Smooth muscle cell (in vitro differentiated cells): Measurements from ENCODE around the gene GHRL. TPM values are rescaled to one million over a fixed set of nuclear protein-coding genes. Genes with fewer than 3 reads are reported as not detected.
A peak's percentile ranks its signal among the peaks of the same experiment; 100 is the strongest.

Experiments
- DNase-seq: peaks from one replicate; lab custom pipeline; 2025; ENCODE audit not compliant: unreplicated experiment; lab: John Stamatoyannopoulos, UW
- H2AFZ ChIP-seq: fragments of 200-600 bp; sonication (generic); 2 replicates; pipeline ENCODE4 v1.6.0; 2016; ENCODE audit warnings: antibody characterized with exemption, low read depth, mild to moderate bottlenecking
- H3F3A ChIP-seq: fragments of 200-600 bp; sonication (generic); 2 replicates; pipeline ENCODE4 v1.6.0; 2017; ENCODE audit warnings: antibody characterized with exemption, low read depth
- H3K27ac ChIP-seq: fragments of 200-600 bp; sonication (generic); 2 replicates; pipeline ENCODE4 v1.5.1; 2016; ENCODE audit warnings: low read depth, mild to moderate bottlenecking
- H3K27me3 ChIP-seq: fragments of 200-600 bp; sonication (generic); 2 replicates; pipeline ENCODE4 v1.6.1; 2016; ENCODE audit warnings: low read depth, mild to moderate bottlenecking
- H3K36me3 ChIP-seq: fragments of 200-600 bp; sonication (generic); 2 replicates; pipeline ENCODE4 v1.5.1; 2016; ENCODE audit warnings: low read depth
- H3K4me1 ChIP-seq: fragments of 200-600 bp; sonication (generic); 2 replicates; pipeline ENCODE4 v1.5.1; 2016; ENCODE audit warnings: low read depth
- H3K4me2 ChIP-seq: fragments of 200-600 bp; sonication (generic); 2 replicates; pipeline ENCODE4 v1.6.0; 2016; ENCODE audit warnings: mild to moderate bottlenecking
- H3K4me3 ChIP-seq: fragments of 200-600 bp; sonication (generic); 2 replicates; pipeline ENCODE4 v1.5.1; 2016; ENCODE audit warnings: mild to moderate bottlenecking
- H3K79me2 ChIP-seq: fragments of 200-600 bp; sonication (generic); 2 replicates; pipeline ENCODE4 v1.6.0; 2016; ENCODE audit warnings: low read depth, mild to moderate bottlenecking
- H3K9ac ChIP-seq: fragments of 200-600 bp; sonication (generic); 2 replicates; pipeline ENCODE4 v1.6.0; 2016; ENCODE audit warnings: low read depth
- H3K9me3 ChIP-seq: fragments of 200-600 bp; sonication (generic); replicated peaks from 2 replicates; pipeline ENCODE4 v1.5.1; 2016; ENCODE audit warnings: low read depth
- H4K20me1 ChIP-seq: fragments of 200-600 bp; sonication (generic); 2 replicates; pipeline ENCODE4 v1.6.0; 2016; ENCODE audit warnings: low read depth
- WGBS: methylation state at CpG from one replicate; pipeline ENCODE4 v1.1.7; 2016; ENCODE audit warnings: low lambda C conversion rate; 5-methylcytosine and 5-hydroxymethylcytosine counted together
- polyA plus RNA-seq: library from polyadenylated mRNA; unstranded; fragments of >200 nt; fragmentation: Nextera tagmentation; extraction: Ambion mirVana; gene quantifications from 2 replicates; pipeline ENCODE4 v1.2.1, GENCODE V29; 2016
- total RNA-seq: library from RNA; depleted of rRNA; stranded (reverse); fragments of >200 nt; gene quantifications from 2 replicates; pipeline ENCODE4 v1.2.3, GENCODE V29; 2014
- TF ChIP-seq, protein P1 (sequence below): fragments of 200-600 bp; sonication (generic); IDR thresholded peaks from 2 replicates; pipeline ENCODE4 v1.5.1; 2017; ENCODE audit warnings: borderline replicate concordance, mild to moderate bottlenecking, antibody characterized with exemption; ENCODE audit not compliant: insufficient read depth, poor library complexity, severe bottlenecking

GHRL gene
- total and polyA plus RNA-seq, 2 experiments from 2014 or later: 0.45 TPM; not detected in 1

DNA sequence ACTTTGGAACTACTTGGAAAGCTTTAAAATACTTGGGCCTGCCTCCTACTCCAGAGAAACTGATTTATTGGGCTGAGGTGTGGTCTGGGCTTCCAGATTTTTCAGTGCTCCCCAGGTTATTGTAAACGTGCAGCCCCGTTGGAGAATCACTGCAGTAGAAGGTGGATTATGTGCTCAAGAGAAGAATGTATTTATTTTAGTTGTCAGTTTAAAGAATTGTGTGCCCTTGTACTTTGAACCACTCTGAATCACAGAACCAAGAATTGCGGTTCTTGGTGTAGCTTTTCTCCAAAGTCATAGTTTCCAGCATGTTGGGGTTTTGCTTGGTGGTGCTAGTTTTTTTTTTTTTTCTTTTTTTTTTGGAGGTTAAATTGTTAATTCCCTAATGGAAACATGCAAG, 42.9 kb downstream of the GHRL start:
- H4K20me1 ChIP-seq: peaks cover 47% of the 10 kb centered on the region
- H3K4me3 ChIP-seq: peak overlapping the region; percentile 60
- H3F3A ChIP-seq: peaks cover 9% of the 10 kb centered on the region
- H3K9me3 ChIP-seq: no peaks in the 10 kb centered on the region
- WGBS: 16% methylated on average over 3 of the region's 3 CpGs
- H3K4me1 ChIP-seq: peaks cover 23% of the 10 kb centered on the region
- H3K4me2 ChIP-seq: peak overlapping the region; percentile 87
- no peaks in the 10 kb centered on the region for H3K27me3 ChIP-seq
- peak overlapping the region; percentile 64 for H3K9ac ChIP-seq
- peak overlapping the region; percentile 10 for H3K27ac ChIP-seq
- DNase-seq: no peak
- TF ChIP-seq, protein P1, sequence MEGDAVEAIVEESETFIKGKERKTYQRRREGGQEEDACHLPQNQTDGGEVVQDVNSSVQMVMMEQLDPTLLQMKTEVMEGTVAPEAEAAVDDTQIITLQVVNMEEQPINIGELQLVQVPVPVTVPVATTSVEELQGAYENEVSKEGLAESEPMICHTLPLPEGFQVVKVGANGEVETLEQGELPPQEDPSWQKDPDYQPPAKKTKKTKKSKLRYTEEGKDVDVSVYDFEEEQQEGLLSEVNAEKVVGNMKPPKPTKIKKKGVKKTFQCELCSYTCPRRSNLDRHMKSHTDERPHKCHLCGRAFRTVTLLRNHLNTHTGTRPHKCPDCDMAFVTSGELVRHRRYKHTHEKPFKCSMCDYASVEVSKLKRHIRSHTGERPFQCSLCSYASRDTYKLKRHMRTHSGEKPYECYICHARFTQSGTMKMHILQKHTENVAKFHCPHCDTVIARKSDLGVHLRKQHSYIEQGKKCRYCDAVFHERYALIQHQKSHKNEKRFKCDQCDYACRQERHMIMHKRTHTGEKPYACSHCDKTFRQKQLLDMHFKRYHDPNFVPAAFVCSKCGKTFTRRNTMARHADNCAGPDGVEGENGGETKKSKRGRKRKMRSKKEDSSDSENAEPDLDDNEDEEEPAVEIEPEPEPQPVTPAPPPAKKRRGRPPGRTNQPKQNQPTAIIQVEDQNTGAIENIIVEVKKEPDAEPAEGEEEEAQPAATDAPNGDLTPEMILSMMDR: no peak
- peak overlapping the region; percentile 13 for H2AFZ ChIP-seq
- no peaks in the 10 kb centered on the region for H3K36me3 ChIP-seq
- H3K79me2 ChIP-seq: peaks cover 37% of the 10 kb centered on the region

DNA sequence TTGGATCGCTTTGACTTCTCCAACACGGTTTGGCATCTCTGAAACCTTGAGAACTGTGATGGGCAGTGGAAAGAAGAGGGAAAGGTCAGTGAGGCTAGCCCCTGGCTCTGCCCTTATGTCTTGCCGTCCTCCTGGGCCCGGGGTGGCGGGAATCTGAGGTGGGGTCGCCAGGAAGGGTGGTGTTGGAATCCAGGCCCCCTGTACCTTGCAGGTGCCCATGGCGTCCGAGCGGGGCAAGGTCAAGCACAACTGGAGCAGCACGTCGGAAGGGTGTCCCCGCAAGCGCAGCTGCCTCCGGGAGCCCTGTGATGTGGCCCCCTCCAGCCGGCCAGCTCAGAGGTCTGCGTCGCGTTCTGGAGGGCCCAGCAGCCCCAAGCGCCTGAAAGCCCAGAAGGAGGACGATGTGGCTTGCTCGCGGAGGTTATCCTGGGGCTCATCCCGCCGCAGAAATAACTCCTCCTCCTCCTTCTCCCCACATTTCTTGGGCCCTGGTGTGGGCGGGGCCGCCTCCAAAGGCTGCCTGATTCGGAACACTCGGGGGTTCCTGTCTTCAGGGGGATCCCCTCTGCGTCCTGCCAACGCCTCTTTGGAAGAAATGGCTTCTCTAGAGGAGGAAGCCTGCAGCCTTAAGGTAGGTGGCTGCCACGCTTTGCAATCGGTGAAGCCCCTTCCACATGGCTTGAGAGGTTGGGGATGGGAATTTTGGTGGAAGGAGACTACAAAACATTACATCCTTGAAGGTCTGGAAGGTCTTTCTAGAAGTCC, 43.6 kb downstream of the GHRL start:
- Histone ChIP-seq H3K4me3 (peak overlapping the region; percentile 60), H3K27me3 (no peaks in the 10 kb centered on the region), H4K20me1 (peaks cover 41% of the 10 kb centered on the region), H3F3A (peaks cover 9% of the 10 kb centered on the region), H2AFZ (peak overlapping the region; percentile 64), H3K9ac (peak overlapping the region; percentile 64), H3K79me2 (peaks cover 37% of the 10 kb centered on the region), H3K4me1 (peaks cover 23% of the 10 kb centered on the region), H3K9me3 (no peaks in the 10 kb centered on the region), H3K4me2 (peak overlapping the region; percentile 87), H3K27ac (peak overlapping the region; percentile 10), H3K36me3 (no peaks in the 10 kb centered on the region)
- TF ChIP-seq, protein P1: no peak
- under 1% methylated on average over 30 of the region's 32 CpGs for WGBS
- DNase-seq: no peak

GRCh38 chr3:10248184-10248983, 44.4 kb downstream of the GHRL start, which contains the start of gene TATDN2:
TSS of gene TATDN2 (plus strand) at chr3:10248459. CDS start at chr3:10249201, 742 bp downstream.
- TF ChIP-seq, protein P1: no peak
- Histone ChIP-seq H4K20me1 (peaks cover 34% of the 10 kb centered on the region), H3K9me3 (no peaks in the 10 kb centered on the region), H3K4me1 (peaks cover 23% of the 10 kb centered on the region), H3K9ac (peak within 1 kb of the TSS; percentile 64), H3F3A (peaks cover 9% of the 10 kb centered on the region), H3K36me3 (no peaks in the 10 kb centered on the region), H3K27me3 (no peaks in the 10 kb centered on the region), H3K4me3 (peak within 1 kb of the TSS; percentile 60), H3K27ac (peak within 1 kb of the TSS; percentile 10), H2AFZ (peak within 1 kb of the TSS; percentile 64), H3K4me2 (peak within 1 kb of the TSS; percentile 87), H3K79me2 (peaks cover 37% of the 10 kb centered on the region)
- 1% methylated on average over 68 of the region's 80 CpGs for WGBS
- DNase-seq: peak; percentile 57
